ENCODE measurements around the gene UBE2G2.

DNA sequence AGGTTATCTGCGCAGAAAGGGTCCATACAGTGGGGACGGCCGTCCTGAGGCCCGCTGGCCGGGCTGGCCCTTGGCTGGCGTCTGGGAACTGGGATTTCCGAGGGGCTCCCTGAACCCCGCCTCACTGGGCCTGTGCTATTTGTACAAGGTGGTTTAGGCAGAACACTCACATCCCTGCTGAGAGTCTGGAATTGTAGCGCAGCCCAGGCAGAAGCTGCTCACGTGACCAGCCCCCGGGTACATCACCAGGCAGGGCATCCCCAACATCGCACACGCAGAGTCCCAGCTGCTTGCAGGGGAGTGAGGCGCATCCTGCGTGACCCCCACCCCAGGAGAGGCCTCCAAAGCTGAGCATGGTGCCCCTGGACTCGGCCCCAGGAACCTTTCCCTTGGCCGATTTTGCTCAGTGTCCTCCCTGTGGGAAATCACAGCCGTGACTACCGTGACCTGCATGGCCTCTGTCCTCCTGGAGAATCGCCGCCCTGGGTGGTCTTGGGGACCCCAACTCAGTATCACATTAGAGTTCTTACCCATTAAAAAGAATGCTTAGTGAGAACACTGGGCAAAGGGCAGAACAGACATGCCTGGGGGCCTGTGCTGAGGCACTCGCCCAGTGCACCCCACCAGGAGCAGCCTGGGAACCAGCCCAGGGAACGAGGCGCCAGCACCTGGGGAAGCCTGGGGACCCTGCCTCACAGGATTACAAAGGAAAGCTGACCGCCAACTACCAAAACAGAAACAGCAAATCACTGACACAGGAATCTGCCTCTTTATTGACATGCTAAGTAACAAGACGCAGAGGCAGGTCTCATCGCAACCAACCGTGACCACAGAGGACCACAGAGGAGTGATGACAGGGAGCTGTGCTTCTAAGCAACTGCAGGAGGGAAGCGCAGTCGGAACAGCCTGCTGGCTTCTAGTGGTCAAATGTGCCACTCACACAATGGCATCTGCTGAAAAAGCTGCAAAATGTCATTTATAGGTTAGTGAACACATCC lies 33.5 kb downstream of the UBE2G2 start:
- no peak for TF ChIP-seq POLR2A (IDR thresholded peaks at IDR 0.05; ENCODE audit: low read depth, low read length)
- TF ChIP-seq POLR2AphosphoS5 (IDR thresholded peaks at IDR 0.05; ENCODE audit: low read depth, low read length): no peak
- no peak for TF ChIP-seq TAF1 (IDR thresholded peaks at IDR 0.05; ENCODE audit: borderline replicate concordance, low read depth, low read length)

All from GM12892 (cell line).